ENCODE measurements around the gene GLRA3. TPM values are rescaled to one million over a fixed set of nuclear protein-coding genes. Genes with fewer than 3 reads are reported as not detected.
A peak's percentile ranks its signal among the peaks of the same experiment; 100 is the strongest.
"Not testable (repeated sequence)": the region's sequence is repeated elsewhere in the genome, so short reads cannot be mapped to it uniquely, and the experiment has no call there.

GLRA3 gene
- polyA plus RNA-seq, 3 donors: not detected

- Histone ChIP-seq H3K36me3 (replicated peaks in 1 of 2; ENCODE audit: control insufficient read depth in 1 of 2, insufficient read depth in 2 of 2, low read length in 2 of 2) (no peaks in the 10 kb centered on the region), H3K4me1 (ENCODE audit: control insufficient read depth in 1 of 2, insufficient read depth in 2 of 2, low read length in 2 of 2) (no peaks in the 10 kb centered on the region), H3K79me2 (ENCODE audit: insufficient read depth, low read length) (no peaks in the 10 kb centered on the region), H3K27ac (ENCODE audit: low read depth in 1 of 2, low read length in 2 of 2) (no peak overlapping the region), H3K4me2 (replicated peaks; ENCODE audit: extremely low read depth, low read length, poor library complexity, severe bottlenecking) (no peak overlapping the region), H4K20me1 (ENCODE audit: insufficient read depth, low read length) (no peaks in the 10 kb centered on the region), H3K4me3 (replicated peaks in 1 of 3; ENCODE audit: low read depth in 2 of 3, low read length in 3 of 3) (no peak overlapping the region), H2AFZ (ENCODE audit: insufficient read depth, low read depth, low read length, poor library complexity, severe bottlenecking) (no peak overlapping the region), H3K9me3 (replicated peaks in 1 of 2; ENCODE audit: control insufficient read depth in 1 of 2, insufficient read depth in 1 of 2, low read length in 2 of 2) (no peaks in the 10 kb centered on the region), H3K9ac (ENCODE audit: insufficient read depth, low read length, poor library complexity, severe bottlenecking) (no peak overlapping the region), H3K27me3 (ENCODE audit: control insufficient read depth in 2 of 2, insufficient read depth in 2 of 2, low read length in 2 of 2) (no peaks in the 10 kb centered on the region)
- intact Hi-C loops (cut with micrococcal nuclease): no loop called here
- Mint-ChIP-seq H3K4me1 (peaks cover 1% of the 10 kb centered on the region), H3K27ac (no peak overlapping the region), H3K4me3 (no peak overlapping the region), H3K36me3 (no peaks in the 10 kb centered on the region), H3K9me3 (no peaks in the 10 kb centered on the region), H3K27me3 (ENCODE audit: low read depth in 3 of 3) (no peaks in the 10 kb centered on the region)
- DNase-seq: no peak
- WGBS (ENCODE audit: insufficient coverage): no CpG with 5 or more reads among the region's 1 CpG
- no peak for TF ChIP-seq CTCF (IDR thresholded peaks at IDR 0.05)
These were observed 195.6 kb downstream of the GLRA3 start for GRCh38 chr4:174633399-174633798.

GRCh38 chr4:174631901-174632758 is 196.9 kb downstream of the GLRA3 start:
- H4K20me1 ChIP-seq (ENCODE audit: insufficient read depth, low read length): no peaks in the 10 kb centered on the region

GRCh38 chr4:174629907-174630450 is 199.1 kb downstream of the GLRA3 start:
- not testable (repeated sequence) for H3K4me3 ChIP-seq (replicated peaks in 1 of 3; ENCODE audit: low read depth in 2 of 3, low read length in 3 of 3); H3K27ac ChIP-seq (ENCODE audit: low read depth in 1 of 2, low read length in 2 of 2); H3K27ac Mint-ChIP-seq; H3K4me1 ChIP-seq (ENCODE audit: control insufficient read depth in 1 of 2, insufficient read depth in 2 of 2, low read length in 2 of 2); H3K36me3 ChIP-seq (replicated peaks in 1 of 2; ENCODE audit: control insufficient read depth in 1 of 2, insufficient read depth in 2 of 2, low read length in 2 of 2); H3K4me3 Mint-ChIP-seq; H3K9ac ChIP-seq (ENCODE audit: insufficient read depth, low read length, poor library complexity, severe bottlenecking); H4K20me1 ChIP-seq (ENCODE audit: insufficient read depth, low read length); H3K9me3 ChIP-seq (replicated peaks in 1 of 2; ENCODE audit: control insufficient read depth in 1 of 2, insufficient read depth in 1 of 2, low read length in 2 of 2); DNase-seq; H3K4me1 Mint-ChIP-seq; H3K79me2 ChIP-seq (ENCODE audit: insufficient read depth, low read length); H3K27me3 ChIP-seq (ENCODE audit: control insufficient read depth in 2 of 2, insufficient read depth in 2 of 2, low read length in 2 of 2); H2AFZ ChIP-seq (ENCODE audit: insufficient read depth, low read depth, low read length, poor library complexity, severe bottlenecking); H3K9me3 Mint-ChIP-seq; H3K36me3 Mint-ChIP-seq; H3K27me3 Mint-ChIP-seq (ENCODE audit: low read depth in 3 of 3); H3K4me2 ChIP-seq (replicated peaks; ENCODE audit: extremely low read depth, low read length, poor library complexity, severe bottlenecking)
- intact Hi-C loops (cut with micrococcal nuclease): loop anchor here in 1 of 2 donors (2.0 kb wide), 1 partner anchor 265 kb away; no protein-coding TSS in a partner anchor
- WGBS (ENCODE audit: insufficient coverage): no CpG with 5 or more reads among the region's 2 CpGs

More at GRCh38 chr4:174631901-174632758, 196.9 kb downstream of the GLRA3 start:
- H3K79me2 ChIP-seq (ENCODE audit: insufficient read depth, low read length): no peaks in the 10 kb centered on the region
- no peak overlapping the region for H3K9ac ChIP-seq (ENCODE audit: insufficient read depth, low read length, poor library complexity, severe bottlenecking)
- H3K27ac Mint-ChIP-seq: no peak overlapping the region
- H3K27ac ChIP-seq (ENCODE audit: low read depth in 1 of 2, low read length in 2 of 2): no peak overlapping the region
- no peak overlapping the region for H2AFZ ChIP-seq (ENCODE audit: insufficient read depth, low read depth, low read length, poor library complexity, severe bottlenecking)
- H3K4me1 ChIP-seq (ENCODE audit: control insufficient read depth in 1 of 2, insufficient read depth in 2 of 2, low read length in 2 of 2): no peaks in the 10 kb centered on the region
- H3K4me3 Mint-ChIP-seq: no peak overlapping the region
- no peaks in the 10 kb centered on the region for H3K36me3 ChIP-seq (replicated peaks in 1 of 2; ENCODE audit: control insufficient read depth in 1 of 2, insufficient read depth in 2 of 2, low read length in 2 of 2)
- intact Hi-C loops (cut with micrococcal nuclease): loop anchor here in 1 of 2 donors (2.0 kb wide), 1 partner anchor 267 kb away; no protein-coding TSS in a partner anchor
- no peaks in the 10 kb centered on the region for H3K27me3 ChIP-seq (ENCODE audit: control insufficient read depth in 2 of 2, insufficient read depth in 2 of 2, low read length in 2 of 2)
- H3K27me3 Mint-ChIP-seq (ENCODE audit: low read depth in 3 of 3): no peaks in the 10 kb centered on the region
- peak; percentile 25 to 56 (median 46) for DNase-seq
- no CpG with 5 or more reads among the region's 2 CpGs for WGBS (ENCODE audit: insufficient coverage)
- H3K4me2 ChIP-seq (replicated peaks; ENCODE audit: extremely low read depth, low read length, poor library complexity, severe bottlenecking): no peak overlapping the region
- H3K9me3 ChIP-seq (replicated peaks in 1 of 2; ENCODE audit: control insufficient read depth in 1 of 2, insufficient read depth in 1 of 2, low read length in 2 of 2): no peaks in the 10 kb centered on the region
- H3K36me3 Mint-ChIP-seq: no peaks in the 10 kb centered on the region
- H3K4me1 Mint-ChIP-seq: peaks cover 1% of the 10 kb centered on the region
- no peak overlapping the region for H3K4me3 ChIP-seq (replicated peaks in 1 of 3; ENCODE audit: low read depth in 2 of 3, low read length in 3 of 3)
- H3K9me3 Mint-ChIP-seq: no peaks in the 10 kb centered on the region
- TF ChIP-seq CTCF (IDR thresholded peaks at IDR 0.05): peak; percentile 86

Data from CD14-positive monocyte (primary cell).